Measurements from ENCODE around the gene DSCAML1. TPM values are rescaled to one million over a fixed set of nuclear protein-coding genes. Genes with fewer than 3 reads are reported as not detected.

The DSCAML1 gene
- total and polyA plus RNA-seq, 12 donors: 0.16 to 1.5 (median 0.57) TPM

DNA sequence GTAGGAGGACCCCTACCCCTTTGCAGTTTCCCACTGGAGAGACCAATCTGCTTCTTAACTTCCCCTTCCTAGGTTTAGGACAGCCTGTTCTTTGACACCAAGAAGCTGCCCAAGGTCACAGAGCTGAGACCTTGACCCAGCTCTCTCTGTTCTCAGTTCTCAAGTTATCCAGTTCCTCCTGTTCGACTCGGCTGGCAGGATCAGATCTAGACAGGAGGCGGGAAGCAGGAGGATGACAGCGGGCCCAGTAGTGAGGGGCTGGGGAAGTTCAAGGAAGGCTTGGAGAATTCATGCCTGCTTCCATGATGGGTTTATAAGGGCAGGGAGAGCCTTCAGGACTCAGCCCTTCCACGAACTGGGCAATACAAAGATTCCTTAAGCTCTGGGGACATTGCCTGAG lies 210.6 kb downstream of the DSCAML1 start:
- Histone ChIP-seq H3K4me1 (no peaks in the 10 kb centered on the region), H3K27ac (no peak overlapping the region), H3K4me3 (no peak overlapping the region), H3K9me3 (no peaks in the 10 kb centered on the region), H3K36me3 (no peaks in the 10 kb centered on the region), H3K27me3 (peaks cover 0 to 9% (median 0%) of the 10 kb centered on the region in 7 donors)
- DNase-seq (no peak), ATAC-seq (no peak)
- TF ChIP-seq, protein P1, sequence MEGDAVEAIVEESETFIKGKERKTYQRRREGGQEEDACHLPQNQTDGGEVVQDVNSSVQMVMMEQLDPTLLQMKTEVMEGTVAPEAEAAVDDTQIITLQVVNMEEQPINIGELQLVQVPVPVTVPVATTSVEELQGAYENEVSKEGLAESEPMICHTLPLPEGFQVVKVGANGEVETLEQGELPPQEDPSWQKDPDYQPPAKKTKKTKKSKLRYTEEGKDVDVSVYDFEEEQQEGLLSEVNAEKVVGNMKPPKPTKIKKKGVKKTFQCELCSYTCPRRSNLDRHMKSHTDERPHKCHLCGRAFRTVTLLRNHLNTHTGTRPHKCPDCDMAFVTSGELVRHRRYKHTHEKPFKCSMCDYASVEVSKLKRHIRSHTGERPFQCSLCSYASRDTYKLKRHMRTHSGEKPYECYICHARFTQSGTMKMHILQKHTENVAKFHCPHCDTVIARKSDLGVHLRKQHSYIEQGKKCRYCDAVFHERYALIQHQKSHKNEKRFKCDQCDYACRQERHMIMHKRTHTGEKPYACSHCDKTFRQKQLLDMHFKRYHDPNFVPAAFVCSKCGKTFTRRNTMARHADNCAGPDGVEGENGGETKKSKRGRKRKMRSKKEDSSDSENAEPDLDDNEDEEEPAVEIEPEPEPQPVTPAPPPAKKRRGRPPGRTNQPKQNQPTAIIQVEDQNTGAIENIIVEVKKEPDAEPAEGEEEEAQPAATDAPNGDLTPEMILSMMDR (IDR thresholded peaks at IDR 0.05): no peak
- whole genome bisulfite sequencing, 2 donors: 89 to 90% methylated on average over 5 of the region's 5 CpGs
- intact Hi-C loops (cut with DNase I): no loop called here

DNA sequence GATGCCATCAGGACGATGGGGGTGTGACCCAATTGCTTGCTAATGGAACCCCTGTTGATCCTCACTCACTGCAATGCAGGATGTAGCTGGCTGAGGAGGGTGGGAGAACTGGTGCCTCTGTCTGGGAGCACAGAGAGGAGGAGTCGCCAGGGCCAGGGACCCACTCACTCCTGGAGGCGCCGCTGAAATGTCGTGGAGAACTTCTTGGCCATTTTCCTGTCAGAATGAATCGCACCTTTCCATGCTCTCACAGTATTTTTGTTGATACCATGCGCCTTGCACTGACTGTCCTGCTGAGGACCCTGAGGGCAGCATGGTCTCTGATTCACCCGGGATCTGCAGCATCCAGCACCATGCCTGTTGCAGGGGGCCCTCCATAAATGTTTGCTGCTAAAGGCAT lies 211.4 kb downstream of the DSCAML1 start:
- intact Hi-C loops (cut with DNase I): no loop called here

DNA sequence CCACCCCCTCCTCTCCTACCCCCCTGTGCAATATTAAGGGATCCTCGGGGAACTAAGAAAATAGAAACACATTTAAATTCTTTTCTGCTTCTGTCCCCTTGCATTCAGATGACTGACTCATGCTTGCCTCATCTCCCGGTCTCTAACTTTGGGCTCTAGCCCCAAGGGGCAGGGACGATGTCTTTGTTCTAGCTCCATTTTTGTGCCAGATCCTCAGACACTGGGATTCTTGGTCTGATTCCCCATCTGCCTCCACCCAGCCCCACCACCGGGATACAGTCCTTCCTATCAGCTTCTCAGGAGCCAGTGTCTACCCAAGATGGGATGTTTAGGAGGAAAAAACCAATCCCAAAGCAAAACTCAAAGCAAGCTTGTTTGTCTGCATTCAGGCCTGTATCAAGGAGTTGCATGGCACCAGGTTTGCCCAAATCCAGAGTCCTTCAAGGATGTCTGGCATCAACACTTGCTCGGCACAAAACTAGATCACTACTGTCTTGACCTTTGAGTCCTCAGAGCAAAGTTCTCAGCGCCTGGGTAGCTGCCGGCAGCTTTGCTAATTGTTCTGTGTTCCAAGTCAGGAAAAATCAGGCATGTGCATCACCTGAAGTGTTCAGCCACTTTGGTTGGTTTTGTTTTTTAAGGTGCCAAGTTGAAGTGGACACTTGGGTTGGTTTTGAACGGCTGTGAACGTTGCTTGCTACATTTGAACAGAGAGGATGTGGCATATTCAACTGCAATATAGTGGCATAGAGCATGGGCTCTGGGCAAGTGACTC lies 212.8 kb downstream of the DSCAML1 start:
- no peaks in the 10 kb centered on the region for H3K4me1 ChIP-seq
- DNase-seq: no peak
- peaks cover 0 to 11% (median 0%) of the 10 kb centered on the region in 7 donors for H3K27me3 ChIP-seq
- no peak overlapping the region for H3K4me3 ChIP-seq
- ATAC-seq: no peak
- 77 to 86% methylated on average over 9 of the region's 9 CpGs for WGBS, 2 donors
- H3K9me3 ChIP-seq: no peaks in the 10 kb centered on the region
- no peaks in the 10 kb centered on the region for H3K36me3 ChIP-seq
- intact Hi-C loops (cut with DNase I): no loop called here
- H3K27ac ChIP-seq: no peak overlapping the region
- TF ChIP-seq, protein P1 (IDR thresholded peaks at IDR 0.05): no peak

More for the DNA sequence above, 211.4 kb downstream of the DSCAML1 start:
- H3K9me3 ChIP-seq: no peaks in the 10 kb centered on the region
- no peak for ATAC-seq
- no peaks in the 10 kb centered on the region for H3K4me1 ChIP-seq
- no peak for DNase-seq
- no peaks in the 10 kb centered on the region for H3K36me3 ChIP-seq
- 90 to 91% methylated on average over 8 of the region's 8 CpGs for WGBS, 2 donors
- TF ChIP-seq, protein P1 (IDR thresholded peaks at IDR 0.05): no peak
- H3K27me3 ChIP-seq: peaks cover 0 to 7% (median 0%) of the 10 kb centered on the region in 7 donors
- no peak overlapping the region for H3K4me3 ChIP-seq
- H3K27ac ChIP-seq: no peak overlapping the region

DNA sequence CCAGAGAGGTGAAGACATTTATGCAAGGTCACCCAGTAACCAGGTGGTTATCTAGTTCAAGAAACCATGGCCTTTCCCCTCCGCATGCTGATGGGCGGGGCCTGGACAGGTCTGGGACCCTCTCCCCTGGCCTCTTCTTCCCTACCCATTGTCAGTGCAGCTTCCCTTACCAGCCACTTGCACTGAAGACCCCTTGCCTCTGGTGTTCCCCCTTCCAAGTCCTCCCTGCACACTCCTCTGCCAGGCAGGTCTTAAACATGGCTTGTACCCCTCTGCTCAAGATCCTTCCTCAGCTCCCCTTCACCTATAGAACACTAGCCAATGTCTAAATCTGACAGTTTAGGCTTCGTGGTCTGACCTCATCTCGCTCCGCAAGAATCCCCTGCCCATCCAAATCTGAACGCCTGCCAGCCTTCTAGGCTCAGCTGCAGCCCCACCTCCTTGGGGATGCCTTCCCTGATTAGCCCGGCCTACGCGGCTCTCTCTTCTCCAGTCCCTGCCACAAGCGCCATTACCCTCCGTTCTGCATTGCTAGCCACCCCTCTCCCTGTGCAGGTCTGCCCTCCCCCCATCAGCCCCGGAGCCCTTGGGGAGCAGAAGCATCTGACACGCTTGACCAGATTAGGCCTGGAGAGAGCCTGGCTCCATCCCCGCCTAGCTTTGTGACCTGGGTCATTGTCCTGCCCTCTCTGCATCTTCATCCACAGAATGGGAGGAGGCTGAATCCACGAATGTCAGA lies 213.8 kb downstream of the DSCAML1 start:
- Histone ChIP-seq H3K27me3 (peaks cover 0 to 11% (median 0%) of the 10 kb centered on the region in 7 donors), H3K4me1 (no peaks in the 10 kb centered on the region), H3K27ac (no peak overlapping the region), H3K9me3 (no peaks in the 10 kb centered on the region), H3K36me3 (no peaks in the 10 kb centered on the region), H3K4me3 (no peak overlapping the region)
- 55 to 58% methylated on average over 15 of the region's 15 CpGs for WGBS, 2 donors
- ATAC-seq (peak in 2 of 8 donors; percentile 33 to 47), DNase-seq (peak in 1 of 2 donors; percentile 17)
- intact Hi-C loops (cut with DNase I): no loop called here
- TF ChIP-seq, protein P1 (IDR thresholded peaks at IDR 0.05): no peak

Data from heart right ventricle (tissue), 16 donors.